Upper lobe of left lung (tissue), 6 donors: ENCODE data around the gene DZIP1. TPM values are rescaled to one million over a fixed set of nuclear protein-coding genes. Genes with fewer than 3 reads are reported as not detected.

Source experiments
- ATAC-seq, 2 donors: fragments of 200-7000 bp; cut with Tn5 transposase; one replicate each; pipeline ENCODE4 v1.9.1; 2022; ENCODE audit warnings: mild to moderate bottlenecking in 2 of 2, moderate library complexity in 2 of 2; ENCODE audit not compliant: low FRiP score in 2 of 2
- DNase-seq, 2 donors: peaks; one replicate each; pipeline ENCODE4 v3.0.0-alpha.2; 2019 to 2020
- H3K27ac ChIP-seq, 4 donors: fragments of 200-600 bp; sonication (generic); one replicate each; pipeline ENCODE4 v1.5.1; 2016 to 2019
- H3K27me3 ChIP-seq, 4 donors: fragments of 200-600 bp; sonication (generic); one replicate each; pipeline ENCODE4 v1.5.1; 2017 to 2019
- H3K36me3 ChIP-seq, 4 donors: fragments of 200-600 bp; sonication (generic); one replicate each; pipeline ENCODE4 v1.5.1; 2016 to 2019
- H3K4me1 ChIP-seq, 4 donors: fragments of 200-600 bp; sonication (generic); one replicate each; pipeline ENCODE4 v1.5.1; 2018 to 2019
- H3K4me3 ChIP-seq, 4 donors: fragments of 200-600 bp; sonication (generic); one replicate each; pipeline ENCODE4 v1.5.1; 2017 to 2019; ENCODE audit warnings: mild to moderate bottlenecking in 2 of 4, moderate library complexity in 1 of 4
- H3K9me3 ChIP-seq, 4 donors: fragments of 200-600 bp; sonication (generic); one replicate each; pipeline ENCODE4 v1.5.1; 2018 to 2019
- EP300 ChIP-seq, 4 donors: sonication (generic); formaldehyde crosslinking; IDR thresholded peaks; one replicate each; pipeline ENCODE4 v1.5.1; 2017; ENCODE audit warnings: antibody characterized with exemption in 4 of 4, control low read depth in 2 of 4
- POLR2A ChIP-seq, 4 donors: fragments of 450-650 bp; IDR thresholded peaks; one replicate each; pipeline ENCODE4 v1.5.1; 2016 to 2017; ENCODE audit warnings: antibody characterized with exemption in 4 of 4, mild to moderate bottlenecking in 2 of 4
- POLR2AphosphoS5 ChIP-seq, 2 donors: sonication (generic); formaldehyde crosslinking; IDR thresholded peaks; one replicate each; pipeline ENCODE4 v1.5.1; 2017; ENCODE audit warnings: antibody characterized with exemption in 2 of 2
- WGBS, 2 donors: methylation state at CpG; one replicate each; pipeline ENCODE4 v1.1.5; 2017 to 2018; 5-methylcytosine and 5-hydroxymethylcytosine counted together
- total RNA-seq, 6 donors: library from RNA; depleted of rRNA in 4 of 6; stranded (reverse); fragments of >200 nt in 4 of 6; gene quantifications; one replicate each; pipeline versions ENCODE4 v1.1.0 to v1.2.1, GENCODE V29; 2016 to 2021
- TF ChIP-seq, protein P1 (sequence below), 6 experiments: fragments of 450-650 bp in 4 of 6; fragments of 200-600 bp in 2 of 6; sonication (generic) in 2 of 6; IDR thresholded peaks; one replicate each; pipeline ENCODE4 v1.5.1; 2016 to 2019; ENCODE audit warnings: antibody characterized with exemption in 6 of 6
- donor health status: DM: no; HTN: no; CAD: no; lungs with moderate emphysema.
- donor health status: DM: no; HTN: yes; CAD: no; lungs with severe emphysema.

DZIP1 gene
- total RNA-seq, 6 donors from 2014 or later: 4.8 to 18.4 (median 8.7) TPM

DNA sequence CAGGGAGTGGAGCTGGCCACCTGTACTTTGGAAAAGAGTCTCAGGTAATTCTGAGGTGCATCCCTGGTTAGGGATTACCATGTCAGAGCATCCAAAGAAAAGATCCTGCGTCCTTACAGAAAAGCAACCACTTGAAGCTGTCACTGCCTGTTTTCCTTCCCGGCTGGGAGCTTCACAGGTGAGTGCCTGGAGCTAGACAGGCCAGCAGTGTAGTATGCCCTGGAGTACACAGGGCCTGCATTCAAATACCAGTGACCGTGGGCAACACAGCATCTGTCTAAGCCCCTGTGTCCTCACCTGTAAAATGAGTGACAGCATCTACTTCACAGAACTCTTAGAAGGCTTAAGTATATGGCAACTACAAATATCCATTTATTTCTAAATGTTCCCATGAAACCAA, 29.0 kb downstream of the DZIP1 start:
- Histone ChIP-seq H3K9me3 (no peaks in the 10 kb centered on the region), H3K36me3 (no peaks in the 10 kb centered on the region), H3K27ac (no peak overlapping the region), H3K27me3 (no peaks in the 10 kb centered on the region), H3K4me1 (no peaks in the 10 kb centered on the region), H3K4me3 (no peak overlapping the region)
- no peak for ATAC-seq
- no peak for DNase-seq
- WGBS, 2 donors: 86 to 90% methylated on average over 2 to 3 of the region's 3 CpGs
- TF ChIP-seq EP300 (IDR thresholded peaks at IDR 0.05) (no peak), POLR2A (IDR thresholded peaks at IDR 0.05) (no peak), POLR2AphosphoS5 (IDR thresholded peaks at IDR 0.05) (no peak)
- TF ChIP-seq, protein P1, sequence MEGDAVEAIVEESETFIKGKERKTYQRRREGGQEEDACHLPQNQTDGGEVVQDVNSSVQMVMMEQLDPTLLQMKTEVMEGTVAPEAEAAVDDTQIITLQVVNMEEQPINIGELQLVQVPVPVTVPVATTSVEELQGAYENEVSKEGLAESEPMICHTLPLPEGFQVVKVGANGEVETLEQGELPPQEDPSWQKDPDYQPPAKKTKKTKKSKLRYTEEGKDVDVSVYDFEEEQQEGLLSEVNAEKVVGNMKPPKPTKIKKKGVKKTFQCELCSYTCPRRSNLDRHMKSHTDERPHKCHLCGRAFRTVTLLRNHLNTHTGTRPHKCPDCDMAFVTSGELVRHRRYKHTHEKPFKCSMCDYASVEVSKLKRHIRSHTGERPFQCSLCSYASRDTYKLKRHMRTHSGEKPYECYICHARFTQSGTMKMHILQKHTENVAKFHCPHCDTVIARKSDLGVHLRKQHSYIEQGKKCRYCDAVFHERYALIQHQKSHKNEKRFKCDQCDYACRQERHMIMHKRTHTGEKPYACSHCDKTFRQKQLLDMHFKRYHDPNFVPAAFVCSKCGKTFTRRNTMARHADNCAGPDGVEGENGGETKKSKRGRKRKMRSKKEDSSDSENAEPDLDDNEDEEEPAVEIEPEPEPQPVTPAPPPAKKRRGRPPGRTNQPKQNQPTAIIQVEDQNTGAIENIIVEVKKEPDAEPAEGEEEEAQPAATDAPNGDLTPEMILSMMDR (IDR thresholded peaks at IDR 0.05): no peak

DNA sequence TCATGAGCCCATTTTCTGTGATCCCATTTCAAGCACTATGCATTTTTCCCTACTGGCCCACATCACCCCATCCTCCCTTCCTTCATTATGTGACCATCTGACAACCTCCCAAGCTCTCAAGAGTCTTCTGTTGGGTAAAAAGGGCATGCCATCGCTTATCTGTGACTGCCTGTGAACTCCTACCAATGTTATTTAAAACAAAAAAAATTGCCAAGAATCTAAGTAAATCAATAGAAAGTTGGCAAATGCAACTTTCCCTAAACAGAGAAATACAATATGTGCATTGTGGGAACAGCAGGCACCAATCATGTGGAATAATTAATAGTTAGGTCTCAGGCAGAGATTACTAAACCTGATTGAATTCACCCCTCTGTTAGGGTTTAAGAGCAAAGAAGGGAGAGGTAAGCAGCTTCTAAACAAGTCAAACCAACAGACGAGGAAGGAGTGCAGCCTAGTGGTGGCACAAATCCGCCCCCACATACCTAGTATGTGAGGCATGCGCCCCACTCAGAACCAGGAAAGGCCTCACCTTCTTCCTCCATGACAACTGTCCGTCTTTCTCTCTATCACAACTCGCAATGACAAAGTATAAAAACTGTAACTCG, 29.8 kb downstream of the DZIP1 start:
- no peak overlapping the region for H3K27ac ChIP-seq
- no peaks in the 10 kb centered on the region for H3K9me3 ChIP-seq
- DNase-seq (no peak), ATAC-seq (no peak)
- no peak overlapping the region for H3K4me3 ChIP-seq
- WGBS, 2 donors: 90% methylated on average over 7 of the region's 7 CpGs
- H3K27me3 ChIP-seq: no peaks in the 10 kb centered on the region
- TF ChIP-seq POLR2A (IDR thresholded peaks at IDR 0.05): no peak
- TF ChIP-seq, protein P1 (IDR thresholded peaks at IDR 0.05): no peak
- no peak for TF ChIP-seq POLR2AphosphoS5 (IDR thresholded peaks at IDR 0.05)
- TF ChIP-seq EP300 (IDR thresholded peaks at IDR 0.05): no peak
- no peaks in the 10 kb centered on the region for H3K4me1 ChIP-seq
- H3K36me3 ChIP-seq: no peaks in the 10 kb centered on the region

DNA sequence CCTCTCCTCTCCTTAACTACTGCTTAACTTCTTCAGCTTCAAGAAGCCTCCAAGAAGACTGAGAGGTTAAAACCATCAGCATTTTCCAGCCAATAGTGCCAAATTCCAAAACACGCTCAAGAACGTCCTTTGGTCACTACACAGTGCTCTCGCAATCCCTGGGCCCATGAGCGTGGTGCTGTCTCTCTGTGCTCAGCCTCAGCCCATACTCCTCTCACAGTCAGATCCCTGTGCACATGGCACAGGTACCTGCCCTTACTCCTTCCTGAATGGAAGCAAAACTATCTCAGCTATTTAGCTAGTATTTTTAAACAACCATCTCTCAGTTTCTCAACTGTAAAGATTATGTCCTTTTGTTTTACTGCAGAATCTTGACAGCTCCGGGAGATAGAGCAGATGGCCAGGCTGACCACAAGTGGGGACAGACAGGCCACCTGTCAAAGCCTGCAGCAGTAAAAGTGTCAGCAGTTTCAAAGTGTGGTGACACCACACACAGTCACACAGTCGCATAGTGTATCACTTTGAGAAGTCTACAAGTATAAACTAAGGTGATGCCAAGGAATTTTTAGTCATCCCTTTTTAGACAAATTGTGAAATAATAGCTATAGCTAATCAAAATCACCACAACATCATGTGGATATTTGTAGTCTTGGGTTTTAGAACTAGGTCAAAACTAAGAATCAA, 35.7 kb downstream of the DZIP1 start:
- no peaks in the 10 kb centered on the region for H3K36me3 ChIP-seq
- no peaks in the 10 kb centered on the region for H3K27me3 ChIP-seq
- H3K27ac ChIP-seq: no peak overlapping the region
- no peak overlapping the region for H3K4me3 ChIP-seq
- peaks cover 0 to 5% (median 2%) of the 10 kb centered on the region in 4 donors for H3K4me1 ChIP-seq
- TF ChIP-seq POLR2AphosphoS5 (IDR thresholded peaks at IDR 0.05) (no peak), EP300 (IDR thresholded peaks at IDR 0.05) (no peak), POLR2A (IDR thresholded peaks at IDR 0.05) (no peak)
- TF ChIP-seq, protein P1 (IDR thresholded peaks at IDR 0.05): no peak
- ATAC-seq: no peak
- H3K9me3 ChIP-seq: no peaks in the 10 kb centered on the region
- WGBS, 2 donors: 64 to 77% methylated on average over 6 of the region's 6 CpGs
- no peak for DNase-seq

DNA sequence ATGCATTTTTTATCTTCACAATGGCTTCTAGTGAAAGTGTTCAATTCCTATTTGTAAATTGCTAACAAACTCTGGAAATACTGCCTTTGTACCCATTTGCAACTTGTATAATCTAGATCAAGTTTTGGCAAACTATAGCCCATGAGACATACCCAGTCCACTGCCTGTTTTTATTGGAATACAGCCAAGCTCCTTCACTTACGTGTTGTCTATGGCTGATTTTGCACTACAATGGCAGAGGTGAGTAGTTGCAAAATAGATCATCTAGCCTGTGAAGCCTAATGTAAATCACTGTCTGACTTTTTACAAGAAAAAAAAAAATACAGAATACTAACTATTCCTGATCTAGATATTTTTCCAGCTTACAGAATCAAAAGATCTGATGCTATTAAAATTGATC, 37.1 kb downstream of the DZIP1 start:
- H3K9me3 ChIP-seq: no peaks in the 10 kb centered on the region
- no peaks in the 10 kb centered on the region for H3K36me3 ChIP-seq
- no peaks in the 10 kb centered on the region for H3K27me3 ChIP-seq
- DNase-seq: no peak
- WGBS, 2 donors: 17 to 40% methylated on average over 1 of the region's 1 CpG
- H3K27ac ChIP-seq: no peak overlapping the region
- peaks cover 0 to 6% (median 2%) of the 10 kb centered on the region in 4 donors for H3K4me1 ChIP-seq
- no peak overlapping the region for H3K4me3 ChIP-seq
- TF ChIP-seq, protein P1 (IDR thresholded peaks at IDR 0.05): no peak
- TF ChIP-seq POLR2A (IDR thresholded peaks at IDR 0.05) (no peak), EP300 (IDR thresholded peaks at IDR 0.05) (no peak), POLR2AphosphoS5 (IDR thresholded peaks at IDR 0.05) (no peak)
- ATAC-seq: no peak
